Smooth muscle cell of the brain vasculature (primary cell): Measurements from ENCODE around the gene ASB10.

Experiments
- DNase-seq: peaks from one replicate; pipeline ENCODE4 v3.0.0-alpha.2; 2012; ENCODE audit warnings: low read depth, low spot score

Gene ASB10

GRCh38 chr7:151210087-151210854 lies 23.2 kb upstream of the ASB10 start, which contains the start of gene H2BK1:
H2BK1 (minus strand) TSS chr7:151210488; CDS start chr7:151210318, 170 bp downstream.
- DNase-seq = no peak

GRCh38 chr7:151209588-151209987 lies 22.5 kb upstream of the ASB10 start:
- no peak for DNase-seq

GRCh38 chr7:151208253-151208862 lies 21.3 kb upstream of the ASB10 start:
- DNase-seq = no peak

- no peak for DNase-seq
These were observed 20.8 kb upstream of the ASB10 start for GRCh38 chr7:151207804-151208203.

- DNase-seq = no peak
These were observed 20.3 kb upstream of the ASB10 start for GRCh38 chr7:151207315-151207714.

GRCh38 chr7:151206914-151207313 lies 19.9 kb upstream of the ASB10 start:
- DNase-seq = no peak

GRCh38 chr7:151205730-151206129 lies 18.7 kb upstream of the ASB10 start:
- DNase-seq = no peak

GRCh38 chr7:151204383-151205032 lies 17.5 kb upstream of the ASB10 start:
- DNase-seq = no peak

GRCh38 chr7:151202836-151203235 lies 15.8 kb upstream of the ASB10 start:
- no peak for DNase-seq

GRCh38 chr7:151201751-151202150 lies 14.7 kb upstream of the ASB10 start:
- no peak for DNase-seq

GRCh38 chr7:151201344-151201743 lies 14.3 kb upstream of the ASB10 start:
- no peak for DNase-seq

GRCh38 chr7:151198945-151199848 lies 12.1 kb upstream of the ASB10 start:
- no peak for DNase-seq

- no peak for DNase-seq
These were observed 10.9 kb upstream of the ASB10 start for GRCh38 chr7:151197932-151198331.

- no peak for DNase-seq
These were observed 8.8 kb upstream of the ASB10 start for GRCh38 chr7:151195616-151196450.

GRCh38 chr7:151194188-151194587 lies 7.1 kb upstream of the ASB10 start:
- DNase-seq = no peak

- DNase-seq = no peak
These were observed 6.3 kb upstream of the ASB10 start for GRCh38 chr7:151193203-151193978.

- no peak for DNase-seq
These were observed 5.0 kb upstream of the ASB10 start for GRCh38 chr7:151192002-151192539.

- DNase-seq = no peak
These were observed 4.5 kb upstream of the ASB10 start for GRCh38 chr7:151191544-151191943.

- DNase-seq = no peak
These were observed 2.0 kb upstream of the ASB10 start for GRCh38 chr7:151189038-151189437.

- DNase-seq = no peak
These were observed 1.1 kb upstream of the ASB10 start for GRCh38 chr7:151188252-151188542.
